ENCODE results near the gene ADAM23. TPM values are rescaled to one million over a fixed set of nuclear protein-coding genes. Genes with fewer than 3 reads are reported as not detected.

The ADAM23 gene
- total and polyA plus RNA-seq, 2 of the 13 experiments (the other 11 are each of a cell fraction or from before 2014, with no cell fraction given) = 0.04 TPM; not detected in 1

- TF ChIP-seq ELK4 (CRISPR knock-in tag; IDR thresholded peaks at IDR 0.05; ENCODE audit: borderline replicate concordance) (no peak), GABPB1 (CRISPR knock-in tag; IDR thresholded peaks at IDR 0.05) (peak; percentile 48), ZFAT (CRISPR knock-in tag; conservative IDR thresholded peaks at IDR 0.05) (no peak), POLR2A (IDR thresholded peaks at IDR 0.05; ENCODE audit: insufficient read depth in 1 of 2, low read depth in 2 of 2, low read length in 2 of 2) (no peak), CSRNP2 (CRISPR knock-in tag; conservative IDR thresholded peaks at IDR 0.05; ENCODE audit: low read depth) (no peak), ZNF678 (CRISPR knock-in tag; IDR thresholded peaks at IDR 0.05) (no peak), PHF8 (CRISPR knock-in tag; IDR thresholded peaks at IDR 0.05) (peak; percentile 16; the same call in 1 of the 2 replicates), BORCS8-MEF2B (CRISPR knock-in tag; IDR thresholded peaks at IDR 0.05) (0 out of 2 replicates have a peak, but pooled peaks have one; percentile 40), HBP1 (CRISPR knock-in tag; IDR thresholded peaks at IDR 0.05; ENCODE audit: low read depth) (0 out of 2 replicates have a peak, but pooled peaks have one; percentile 28), ZNF317 (CRISPR knock-in tag; IDR thresholded peaks at IDR 0.05) (no peak), MIER2 (CRISPR knock-in tag; IDR thresholded peaks at IDR 0.05) (no peak), SIN3A (IDR thresholded peaks at IDR 0.05; ENCODE audit: borderline replicate concordance, low read depth, low read length) (no peak), ARHGAP35 (CRISPR knock-in tag; IDR thresholded peaks at IDR 0.05; ENCODE audit: borderline replicate concordance) (no peak), ZNF121 (CRISPR knock-in tag; IDR thresholded peaks at IDR 0.05) (0 out of 2 replicates have a peak, but pooled peaks have one; percentile 86), ZKSCAN5 (CRISPR knock-in tag; IDR thresholded peaks at IDR 0.05) (no peak), ZNF362 (CRISPR knock-in tag; IDR thresholded peaks at IDR 0.05; ENCODE audit: borderline replicate concordance) (peak; percentile 30; the same call in 1 of the 2 replicates), ZFP36L2 (CRISPR knock-in tag; IDR thresholded peaks at IDR 0.05) (no peak), ZNF281 (CRISPR knock-in tag; IDR thresholded peaks at IDR 0.05; ENCODE audit: borderline replicate concordance) (peak; percentile 92), ZBTB14 (CRISPR knock-in tag; IDR thresholded peaks at IDR 0.05) (no peak), ZNF674 (CRISPR knock-in tag; IDR thresholded peaks at IDR 0.05; ENCODE audit: low read depth) (no peak), ZSCAN31 (CRISPR knock-in tag; IDR thresholded peaks at IDR 0.05; ENCODE audit: low read depth) (no peak)
Observed at GRCh38 chr2:206415618-206416243, 27.6 kb upstream of the ADAM23 start (continued).

All from HepG2 (cell line).